ENCODE results near the gene ADAP2. TPM values are rescaled to one million over a fixed set of nuclear protein-coding genes. Genes with fewer than 3 reads are reported as not detected.
"Not testable (repeated sequence)": the region's sequence is repeated elsewhere in the genome, so short reads cannot be mapped to it uniquely, and the experiment has no call there.

The ADAP2 gene
- total and polyA plus RNA-seq, 12 donors: 1.2 to 17.9 (median 4.0) TPM

- intact Hi-C loops (cut with DNase I): no loop called here
- Histone ChIP-seq H3K27me3 (no peaks in the 10 kb centered on the region), H3K4me1 (peaks cover 0 to 95% (median 21%) of the 10 kb centered on the region in 9 donors), H3K9me3 (no peaks in the 10 kb centered on the region), H3K36me3 (peaks cover 0 to 11% (median 0%) of the 10 kb centered on the region in 9 donors), H3K27ac (peak overlapping the region in 9 of 10 donors; percentile 46 to 87 (median 74)), H3K4me3 (peak overlapping the region in 1 of 10 donors; percentile 9)
- WGBS, 2 donors: 33% methylated on average over 8 of the region's 8 CpGs
- TF ChIP-seq, protein P1, sequence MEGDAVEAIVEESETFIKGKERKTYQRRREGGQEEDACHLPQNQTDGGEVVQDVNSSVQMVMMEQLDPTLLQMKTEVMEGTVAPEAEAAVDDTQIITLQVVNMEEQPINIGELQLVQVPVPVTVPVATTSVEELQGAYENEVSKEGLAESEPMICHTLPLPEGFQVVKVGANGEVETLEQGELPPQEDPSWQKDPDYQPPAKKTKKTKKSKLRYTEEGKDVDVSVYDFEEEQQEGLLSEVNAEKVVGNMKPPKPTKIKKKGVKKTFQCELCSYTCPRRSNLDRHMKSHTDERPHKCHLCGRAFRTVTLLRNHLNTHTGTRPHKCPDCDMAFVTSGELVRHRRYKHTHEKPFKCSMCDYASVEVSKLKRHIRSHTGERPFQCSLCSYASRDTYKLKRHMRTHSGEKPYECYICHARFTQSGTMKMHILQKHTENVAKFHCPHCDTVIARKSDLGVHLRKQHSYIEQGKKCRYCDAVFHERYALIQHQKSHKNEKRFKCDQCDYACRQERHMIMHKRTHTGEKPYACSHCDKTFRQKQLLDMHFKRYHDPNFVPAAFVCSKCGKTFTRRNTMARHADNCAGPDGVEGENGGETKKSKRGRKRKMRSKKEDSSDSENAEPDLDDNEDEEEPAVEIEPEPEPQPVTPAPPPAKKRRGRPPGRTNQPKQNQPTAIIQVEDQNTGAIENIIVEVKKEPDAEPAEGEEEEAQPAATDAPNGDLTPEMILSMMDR (IDR thresholded peaks at IDR 0.05): peak in 2 of 9 donors; percentile 8 to 11
- peak in 1 of 2 donors; percentile 39 for DNase-seq
- ATAC-seq: peak; percentile 31 to 73 (median 66)
These were observed 35.1 kb downstream of the ADAP2 start for GRCh38 chr17:30956764-30957374.

DNA sequence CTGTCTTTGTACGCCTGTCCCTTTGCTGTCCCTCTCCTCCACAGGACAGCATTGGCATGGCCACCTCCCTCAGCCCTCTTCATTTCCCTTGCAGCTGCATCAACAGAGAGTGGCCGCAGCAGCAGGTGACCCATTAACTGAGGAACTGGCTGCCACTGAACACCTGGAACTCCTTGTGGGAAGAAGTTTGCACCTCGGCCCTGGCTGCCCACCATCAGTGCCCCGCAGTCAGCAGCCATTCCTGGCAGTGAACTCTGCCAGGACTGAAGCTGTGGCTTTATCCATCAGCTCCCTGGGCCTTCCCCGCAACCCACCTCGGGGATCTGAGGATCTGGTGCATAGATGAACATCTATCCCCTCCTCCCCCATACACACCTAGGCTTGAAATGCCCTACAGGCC, 36.0 kb downstream of the ADAP2 start:
- DNase-seq (no peak), ATAC-seq (no peak)
- intact Hi-C loops (cut with DNase I): no loop called here
- H3K27ac ChIP-seq: peak overlapping the region in 8 of 10 donors; percentile 12 to 87 (median 74)
- no peaks in the 10 kb centered on the region for H3K27me3 ChIP-seq
- no peaks in the 10 kb centered on the region for H3K9me3 ChIP-seq
- WGBS, 2 donors: 94 to 95% methylated on average over 6 of the region's 6 CpGs
- TF ChIP-seq, protein P1 (IDR thresholded peaks at IDR 0.05): no peak
- H3K4me3 ChIP-seq: no peak overlapping the region
- peaks cover 0 to 94% (median 21%) of the 10 kb centered on the region in 9 donors for H3K4me1 ChIP-seq
- H3K36me3 ChIP-seq: peaks cover 0 to 11% (median 0%) of the 10 kb centered on the region in 9 donors

DNA sequence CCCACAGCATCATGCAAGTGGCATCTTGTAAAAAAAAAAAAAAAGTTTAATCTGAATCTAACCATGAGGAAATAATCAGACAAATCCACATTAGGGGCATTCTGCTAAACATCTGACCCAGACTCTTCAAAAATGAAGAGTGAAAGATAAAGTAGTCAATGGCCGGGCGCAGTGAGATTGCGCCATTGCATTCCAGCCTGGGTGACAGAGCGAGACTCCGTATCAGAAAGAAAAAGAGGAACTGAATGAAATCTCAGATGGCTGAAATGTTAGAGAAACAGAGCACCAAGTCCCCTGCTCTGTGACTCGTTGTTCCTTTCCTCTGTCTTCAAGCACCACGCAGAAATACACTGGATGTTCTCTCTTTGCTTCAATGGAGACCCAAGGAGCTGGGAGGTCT, 36.4 kb downstream of the ADAP2 start:
- Histone ChIP-seq H3K4me3 (no peak overlapping the region), H3K27ac (peak overlapping the region in 7 of 10 donors; percentile 12 to 87 (median 54)), H3K9me3 (no peaks in the 10 kb centered on the region), H3K27me3 (no peaks in the 10 kb centered on the region), H3K36me3 (peaks cover 0 to 11% (median 0%) of the 10 kb centered on the region in 9 donors), H3K4me1 (peaks cover 0 to 90% (median 21%) of the 10 kb centered on the region in 9 donors)
- no peak for ATAC-seq
- TF ChIP-seq, protein P1 (IDR thresholded peaks at IDR 0.05): no peak
- intact Hi-C loops (cut with DNase I): no loop called here
- WGBS, 2 donors: 84 to 87% methylated on average over 7 of the region's 7 CpGs
- DNase-seq: no peak

- no peak for ATAC-seq
- Histone ChIP-seq H3K27me3 (no peaks in the 10 kb centered on the region), H3K4me3 (no peak overlapping the region), H3K27ac (peak overlapping the region in 5 of 10 donors; percentile 7 to 84 (median 27)), H3K4me1 (peaks cover 0 to 57% (median 10%) of the 10 kb centered on the region in 9 donors), H3K36me3 (peaks cover 0 to 18% (median 0%) of the 10 kb centered on the region in 9 donors), H3K9me3 (no peaks in the 10 kb centered on the region)
- 86% methylated on average over 9 of the region's 9 CpGs for WGBS, 2 donors
- DNase-seq: no peak
- TF ChIP-seq, protein P1 (IDR thresholded peaks at IDR 0.05): no peak
- intact Hi-C loops (cut with DNase I): no loop called here
These were observed 39.8 kb downstream of the ADAP2 start for GRCh38 chr17:30961209-30962188.

DNA sequence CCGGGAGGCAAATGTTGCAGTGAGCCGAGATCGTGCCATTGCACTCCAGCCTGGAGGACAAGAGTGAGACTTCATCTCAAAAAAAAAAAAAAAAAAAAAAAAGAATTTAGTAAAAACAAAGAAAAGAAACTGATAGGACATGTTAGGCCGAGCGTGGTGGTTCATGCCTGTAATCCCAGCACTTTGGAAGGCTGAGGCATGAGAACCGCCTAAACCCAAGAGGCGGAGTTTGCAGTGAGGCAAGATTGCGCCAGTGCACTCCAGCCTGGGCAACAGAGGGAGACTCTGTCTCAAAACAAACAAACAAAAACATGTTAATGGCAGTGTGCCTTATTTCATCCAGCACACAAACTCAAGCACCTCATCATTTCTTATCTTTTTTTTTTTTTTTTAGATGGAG, 42.6 kb downstream of the ADAP2 start:
- H3K4me3 ChIP-seq; ATAC-seq; H3K9me3 ChIP-seq; H3K36me3 ChIP-seq; DNase-seq; H3K27ac ChIP-seq; intact Hi-C loops (cut with DNase I); H3K27me3 ChIP-seq: not testable (repeated sequence)
- peaks cover 0 to 43% (median 0%) of the 10 kb centered on the region in 9 donors for H3K4me1 ChIP-seq
- 97 to 98% methylated on average over 8 of the region's 8 CpGs for WGBS, 2 donors
